Measurements from ENCODE around the gene TTLL10. TPM values are rescaled to one million over a fixed set of nuclear protein-coding genes. Genes with fewer than 3 reads are reported as not detected.

The TTLL10 gene
- total and polyA plus RNA-seq, 4 donors, result not detected

- TF ChIP-seq REST (IDR thresholded peaks at IDR 0.05) (no peak), GABPA (IDR thresholded peaks at IDR 0.05 in 1 of 2, conservative IDR thresholded peaks at IDR 0.05 in 1 of 2) (no peak), MAX (IDR thresholded peaks at IDR 0.05) (no peak), YY1 (IDR thresholded peaks at IDR 0.05) (no peak), SP1 (IDR thresholded peaks at IDR 0.05) (no peak), FOXA1 (IDR thresholded peaks at IDR 0.05) (no peak), HNF4G (IDR thresholded peaks at IDR 0.05) (no peak)
Measured at GRCh38 chr1:1215080-1215676, 41.5 kb downstream of the TTLL10 start (continued).

GRCh38 chr1:1215881-1216605 lies 42.4 kb downstream of the TTLL10 start:
- WGBS, result 90% methylated on average over 21 of the region's 21 CpGs
- Histone ChIP-seq H3K27me3 (ENCODE audit: control insufficient read depth in 4 of 4, insufficient read depth in 4 of 4, low read length in 3 of 4) (no peaks in the 10 kb centered on the region), H3K36me3 (ENCODE audit: control insufficient read depth in 4 of 4, insufficient read depth in 3 of 4, low read depth in 1 of 4, low read length in 3 of 4) (peaks cover 12 to 42% (median 16%) of the 10 kb centered on the region in 4 donors), H3K27ac (ENCODE audit: low read depth in 1 of 2, low read length in 2 of 2) (no peak overlapping the region), H3K4me1 (ENCODE audit: control insufficient read depth in 4 of 4, insufficient read depth in 4 of 4, low read length in 3 of 4) (peaks cover 0 to 8% (median 0%) of the 10 kb centered on the region in 4 donors), H3K4me3 (ENCODE audit: low read depth in 1 of 3, low read length in 3 of 3) (no peak overlapping the region), H3K9me3 (ENCODE audit: control insufficient read depth in 4 of 4, low read length in 3 of 4) (no peaks in the 10 kb centered on the region), H3K9ac (ENCODE audit: low read depth in 1 of 2, low read length in 2 of 2) (no peak overlapping the region)
- DNase-seq (ENCODE audit: low spot score), result no peak
- no peak for TF ChIP-seq RAD21 (IDR thresholded peaks at IDR 0.05)
- TF ChIP-seq ATF3 (IDR thresholded peaks at IDR 0.05), result no peak
- no peak for TF ChIP-seq YY1 (IDR thresholded peaks at IDR 0.05)
- TF ChIP-seq JUND (IDR thresholded peaks at IDR 0.05), result no peak
- TF ChIP-seq HNF4G (IDR thresholded peaks at IDR 0.05), result no peak
- no peak for TF ChIP-seq REST (IDR thresholded peaks at IDR 0.05)
- TF ChIP-seq CTCF (IDR thresholded peaks at IDR 0.05; ENCODE audit: low read depth, low read length, missing input control), result no peak

All from liver (tissue), 9 donors.